H9 (cell line): Measurements from ENCODE around the gene LRRC63. TPM values are rescaled to one million over a fixed set of nuclear protein-coding genes. Genes with fewer than 3 reads are reported as not detected.

Experiments used
- DNase-seq: peaks from one replicate; pipeline ENCODE4 v3.0.0-alpha.2; 2017
- H2AFZ ChIP-seq: one replicate; pipeline ENCODE4 v1.6.1; 2013; ENCODE audit warnings: mild to moderate bottlenecking, low read length, control low read depth, moderate library complexity
- H2AK5ac ChIP-seq: 2 replicates; pipeline ENCODE4 v1.6.1; 2013; ENCODE audit warnings: low read length, control low read depth, mixed read lengths; ENCODE audit not compliant: insufficient read length
- H2BK120ac ChIP-seq: one replicate; pipeline ENCODE4 v1.6.1; 2013; ENCODE audit warnings: low read depth, mild to moderate bottlenecking, low read length, control low read depth, inconsistent platforms; ENCODE audit not compliant: poor library complexity, severe bottlenecking
- H2BK12ac ChIP-seq: 2 replicates; pipeline ENCODE4 v1.6.1; 2013; ENCODE audit warnings: low read length, control low read depth, mixed read lengths, low read depth; ENCODE audit not compliant: insufficient read length
- H2BK15ac ChIP-seq: 2 replicates; pipeline ENCODE4 v1.6.1; 2013; ENCODE audit warnings: low read depth, low read length, control low read depth
- H2BK20ac ChIP-seq: one replicate; pipeline ENCODE4 v1.6.1; 2013; ENCODE audit warnings: low read depth, mild to moderate bottlenecking, low read length, control low read depth, inconsistent platforms; ENCODE audit not compliant: poor library complexity, severe bottlenecking
- H2BK5ac ChIP-seq: 2 replicates; pipeline ENCODE4 v1.6.1; 2013; ENCODE audit warnings: low read length, control low read depth, mixed read lengths; ENCODE audit not compliant: insufficient read length
- H3K14ac ChIP-seq: 2 replicates; pipeline ENCODE4 v1.6.1; 2013; ENCODE audit warnings: low read length, control low read depth; ENCODE audit not compliant: insufficient read depth
- H3K18ac ChIP-seq: 2 replicates; pipeline ENCODE4 v1.6.1; 2013; ENCODE audit warnings: low read depth, mild to moderate bottlenecking, mixed read lengths, low read length, control low read depth; ENCODE audit not compliant: insufficient read length
- H3K23ac ChIP-seq: 2 replicates; pipeline ENCODE4 v1.6.1; 2013; ENCODE audit warnings: low read length, control low read depth, mixed read lengths, low read depth; ENCODE audit not compliant: insufficient read length
- H3K23me2 ChIP-seq: 2 replicates; pipeline ENCODE4 v1.6.1; 2013; ENCODE audit warnings: low read depth, mild to moderate bottlenecking, mixed read lengths, low read length, control low read depth; ENCODE audit not compliant: insufficient read length, poor library complexity, severe bottlenecking
- H3K27ac ChIP-seq: 2 replicates; pipeline ENCODE4 v1.5.1; 2013; ENCODE audit warnings: low read length, control low read depth, mixed read lengths, low read depth; ENCODE audit not compliant: insufficient read length
- H3K27me3 ChIP-seq: 2 replicates; pipeline ENCODE4 v1.6.1; 2013; ENCODE audit warnings: low read length, control low read depth, inconsistent platforms; ENCODE audit not compliant: insufficient read depth
- H3K4ac ChIP-seq: 2 replicates; pipeline ENCODE4 v1.6.1; 2013; ENCODE audit warnings: low read depth, mild to moderate bottlenecking, control low read depth, inconsistent platforms, low read length, moderate library complexity
- H3K4me1 ChIP-seq: 2 replicates; pipeline ENCODE4 v1.6.1; 2013; ENCODE audit warnings: low read length, control low read depth, inconsistent platforms; ENCODE audit not compliant: insufficient read depth
- H3K4me2 ChIP-seq: 2 replicates; pipeline ENCODE4 v1.6.1; 2013; ENCODE audit warnings: low read length, control low read depth, mixed read lengths; ENCODE audit not compliant: insufficient read length, insufficient read depth
- H3K56ac ChIP-seq: 2 replicates; pipeline ENCODE4 v1.6.1; 2013; ENCODE audit warnings: low read depth, mild to moderate bottlenecking, mixed read lengths, low read length, control low read depth; ENCODE audit not compliant: insufficient read length
- H3K79me1 ChIP-seq: 2 replicates; pipeline ENCODE4 v1.6.1; 2013; ENCODE audit warnings: low read depth, mild to moderate bottlenecking, moderate library complexity, low read length, control low read depth, inconsistent platforms; ENCODE audit not compliant: insufficient read depth, poor library complexity, severe bottlenecking
- H3K79me2 ChIP-seq: 2 replicates; pipeline ENCODE4 v1.6.1; 2013; ENCODE audit warnings: low read length, control low read depth, inconsistent platforms; ENCODE audit not compliant: insufficient read depth
- H3K9ac ChIP-seq: 2 replicates; pipeline ENCODE4 v1.6.1; 2013; ENCODE audit warnings: low read length, control low read depth, mixed read lengths; ENCODE audit not compliant: insufficient read length; ENCODE audit errors: extremely low read depth
- H3K9me3 ChIP-seq: one replicate; pipeline ENCODE4 v1.6.1; 2013; ENCODE audit warnings: low read depth, low read length, inconsistent platforms; ENCODE audit not compliant: control insufficient read depth
- H3T11ph ChIP-seq: one replicate; pipeline ENCODE4 v1.6.1; 2013; ENCODE audit warnings: mild to moderate bottlenecking, low read length, control low read depth, inconsistent platforms
- H4K20me1 ChIP-seq: one replicate; pipeline ENCODE4 v1.6.1; 2013; ENCODE audit not compliant: control insufficient read depth, insufficient read length, insufficient read depth
- H4K5ac ChIP-seq: 2 replicates; pipeline ENCODE4 v1.6.1; 2013; ENCODE audit warnings: low read depth, mild to moderate bottlenecking, mixed read lengths, low read length, control low read depth; ENCODE audit not compliant: insufficient read length
- H4K8ac ChIP-seq: replicated peaks from 2 replicates; pipeline ENCODE4 v1.6.1; 2013; ENCODE audit warnings: low read length, control low read depth, mixed read lengths, low read depth; ENCODE audit not compliant: insufficient read length
- H4K91ac ChIP-seq: 2 replicates; pipeline ENCODE4 v1.6.1; 2013; ENCODE audit warnings: low read depth, mild to moderate bottlenecking, moderate library complexity, mixed read lengths, low read length, control low read depth; ENCODE audit not compliant: insufficient read length
- H3K27ac Mint-ChIP-seq, 3 experiments: 2 replicates in 2 of 3; 3 replicates in 1 of 3; pipeline ENCODE4 v1.8.0; 2020 to 2021; ENCODE audit warnings: mixed read lengths in 3 of 3, mild to moderate bottlenecking in 1 of 3, moderate library complexity in 1 of 3
- H3K27me3 Mint-ChIP-seq: 2 replicates; pipeline ENCODE4 v1.8.0; 2021; ENCODE audit warnings: low read depth, mild to moderate bottlenecking, moderate library complexity, mixed read lengths
- H3K36me3 Mint-ChIP-seq, 3 experiments: 2 replicates in 2 of 3; 3 replicates in 1 of 3; pipeline ENCODE4 v1.8.0; 2020 to 2021; ENCODE audit warnings: low read depth in 3 of 3, mixed read lengths in 3 of 3; ENCODE audit not compliant: insufficient read depth in 1 of 3
- H3K4me1 Mint-ChIP-seq, 2 experiments: 2 replicates each; pipeline ENCODE4 v1.8.0; 2020; ENCODE audit warnings: mixed read lengths in 2 of 2
- H3K4me3 Mint-ChIP-seq, 2 experiments: 2 replicates in 1 of 2; 3 replicates in 1 of 2; pipeline ENCODE4 v1.8.0; 2020 to 2021; ENCODE audit warnings: mild to moderate bottlenecking in 2 of 2, mixed read lengths in 2 of 2, moderate library complexity in 1 of 2
- H3K9me3 Mint-ChIP-seq, 2 experiments: 2 replicates in 1 of 2; 3 replicates in 1 of 2; pipeline ENCODE4 v1.8.0; 2020; ENCODE audit warnings: mild to moderate bottlenecking in 2 of 2, mixed read lengths in 2 of 2, moderate library complexity in 1 of 2
- CTCF ChIP-seq: fragments of 200-600 bp; sonication (generic); conservative IDR thresholded peaks from 3 replicates; pipeline ENCODE4 v1.8.0; 2021; ENCODE audit warnings: antibody characterized with exemption, mild to moderate bottlenecking
- WGBS: extraction: QIAGEN DNeasy Blood & Tissue Kit; methylation state at CpG from one replicate; pipeline ENCODE4 v1.1.7; 2013; ENCODE audit warnings: missing lambda C conversion rate, low lambda C conversion rate, mixed read lengths; ENCODE audit not compliant: insufficient read length; ENCODE audit errors: extremely low coverage; 5-methylcytosine and 5-hydroxymethylcytosine counted together
- total RNA-seq: library from RNA; stranded (reverse); gene quantifications from 2 replicates; pipeline ENCODE4 v1.2.1, GENCODE V29; 2021

LRRC63 gene
- total RNA-seq, 1 experiment from 2014 or later, result not detected

- Histone ChIP-seq H3K4ac (no peak overlapping the region), H4K8ac (no peak overlapping the region), H3K9ac (no peak overlapping the region), H3T11ph (no peak overlapping the region), H2BK15ac (no peak overlapping the region), H4K5ac (no peak overlapping the region), H3K4me1 (no peaks in the 10 kb centered on the region), H3K4me2 (no peak overlapping the region), H3K79me2 (no peaks in the 10 kb centered on the region), H2BK120ac (no peak overlapping the region), H3K23me2 (no peaks in the 10 kb centered on the region), H3K79me1 (no peaks in the 10 kb centered on the region), H2AK5ac (no peak overlapping the region), H3K14ac (no peak overlapping the region), H4K20me1 (no peaks in the 10 kb centered on the region), H4K91ac (no peak overlapping the region), H2AFZ (no peak overlapping the region), H3K27me3 (no peaks in the 10 kb centered on the region), H3K23ac (no peak overlapping the region), H3K18ac (no peak overlapping the region), H2BK12ac (no peak overlapping the region), H2BK20ac (no peak overlapping the region), H2BK5ac (no peak overlapping the region), H3K56ac (no peak overlapping the region), H3K9me3 (no peaks in the 10 kb centered on the region), H3K27ac (no peak overlapping the region)
- DNase-seq, result no peak
- Mint-ChIP-seq H3K4me3 (no peak overlapping the region), H3K27me3 (no peaks in the 10 kb centered on the region; the same call in 1 of the 2 replicates), H3K27ac (no peak overlapping the region), H3K4me1 (no peaks in the 10 kb centered on the region), H3K9me3 (no peaks in the 10 kb centered on the region), H3K36me3 (no peaks in the 10 kb centered on the region)
- TF ChIP-seq CTCF, result no peak
- WGBS, result no CpG with 5 or more reads among the region's 3 CpGs
Observed at GRCh38 chr13:46198696-46199193, 13.0 kb upstream of the LRRC63 start.
